ENCODE results near the gene EEF1E1. TPM values are rescaled to one million over a fixed set of nuclear protein-coding genes. Genes with fewer than 3 reads are reported as not detected.

EEF1E1 gene
- total and polyA plus RNA-seq, 9 of the 15 experiments (the other 6 are each of a cell fraction or from before 2014, with no cell fraction given), result 135 to 1,355 (median 327) TPM

- peak; percentile 97 for TF ChIP-seq ETS1 (conservative IDR thresholded peaks at IDR 0.05; ENCODE audit: control insufficient read depth, low read depth, low read length)
- no peak for TF ChIP-seq SIRT6 (IDR thresholded peaks at IDR 0.05; ENCODE audit: low read depth, low read length)
- TF ChIP-seq MTF1 (CRISPR knock-in tag; IDR thresholded peaks at IDR 0.05; ENCODE audit: borderline replicate concordance), result no peak
- no peak for TF ChIP-seq ZNF347 (CRISPR knock-in tag; IDR thresholded peaks at IDR 0.05; ENCODE audit: low read depth)
- TF ChIP-seq DEAF1 (CRISPR knock-in tag; IDR thresholded peaks at IDR 0.05), result no peak
- no peak for TF ChIP-seq POLR3G (IDR thresholded peaks at IDR 0.05; ENCODE audit: extremely low read depth, insufficient read length, insufficient replicate concordance)
- no peak for TF ChIP-seq HOXB6 (CRISPR knock-in tag; IDR thresholded peaks at IDR 0.05; ENCODE audit: borderline replicate concordance)
Observed at GRCh38 chr6:8063761-8064637, 38.3 kb downstream of the EEF1E1 start, which contains the start of gene BLOC1S5 (continued).
